Activated naive CD8-positive, alpha-beta T cell treated with anti-CD3 and anti-CD28 coated beads, Interleukin-2, amount 10 ng/mL, durations not matched to agents 7 days and 5 days (primary cell): ENCODE data around the gene LRRC45. TPM values are rescaled to one million over a fixed set of nuclear protein-coding genes. Genes with fewer than 3 reads are reported as not detected.

Source experiments
- ATAC-seq: fragments of 150-1000 bp; cut with Tn5 transposase; one replicate; pipeline ENCODE4 v1.10.0; 2021; ENCODE audit warnings: low read depth, moderate library complexity
- POLR2A ChIA-PET: fragments of 350-600 bp; sonication (Branson Sonifier 250); formaldehyde crosslinking; loops from one replicate; lab custom pipeline; 2021; ENCODE audit warnings: antibody characterized with exemption; lab: Charles Lee
- DNase-seq: peaks from one replicate; pipeline ENCODE4 v3.0.0; 2021
- H3K27ac Mint-ChIP-seq: one replicate; pipeline ENCODE4 v1.8.0; 2022; ENCODE audit warnings: mild to moderate bottlenecking, mixed read lengths
- H3K27me3 Mint-ChIP-seq: one replicate; pipeline ENCODE4 v1.8.0; 2022; ENCODE audit warnings: mild to moderate bottlenecking, moderate library complexity, mixed read lengths
- H3K36me3 Mint-ChIP-seq: one replicate; pipeline ENCODE4 v1.8.0; 2021; ENCODE audit warnings: mild to moderate bottlenecking, mixed read lengths
- H3K4me1 Mint-ChIP-seq: one replicate; pipeline ENCODE4 v1.8.0; 2021; ENCODE audit warnings: mixed read lengths
- H3K4me3 Mint-ChIP-seq: one replicate; pipeline ENCODE4 v1.8.0; 2022; ENCODE audit warnings: mild to moderate bottlenecking, moderate library complexity, mixed read lengths
- H3K9me3 Mint-ChIP-seq: one replicate; pipeline ENCODE4 v1.8.0; 2021; ENCODE audit warnings: mixed read lengths
- total RNA-seq, 2 experiments: library from RNA; stranded (reverse); gene quantifications; one replicate each; pipeline ENCODE4 v1.2.3, GENCODE V29; 2021

Gene LRRC45
- total RNA-seq, 2 experiments from 2014 or later = 41.6 to 45.1 TPM

GRCh38 chr17:82076018-82076784 lies 53.1 kb downstream of the LRRC45 start:
- no peak for ATAC-seq
- H3K9me3 Mint-ChIP-seq = no peaks in the 10 kb centered on the region
- no peaks in the 10 kb centered on the region for H3K4me1 Mint-ChIP-seq
- H3K27me3 Mint-ChIP-seq = peaks cover 6% of the 10 kb centered on the region
- H3K36me3 Mint-ChIP-seq = peaks cover 3% of the 10 kb centered on the region
- DNase-seq = no peak
- no peak overlapping the region for H3K4me3 Mint-ChIP-seq
- no peak overlapping the region for H3K27ac Mint-ChIP-seq
- POLR2A ChIA-PET = interaction anchor here (0.6 kb wide), 1 partner anchor 111 kb away, joined by 5 read pairs; no protein-coding TSS in a partner anchor

GRCh38 chr17:82076785-82077591 lies 53.9 kb downstream of the LRRC45 start:
- ATAC-seq (peak; percentile 18), DNase-seq (no peak)
- Mint-ChIP-seq H3K36me3 (peaks cover 3% of the 10 kb centered on the region), H3K4me3 (no peak overlapping the region), H3K27ac (no peak overlapping the region), H3K4me1 (no peaks in the 10 kb centered on the region), H3K27me3 (peaks cover 6% of the 10 kb centered on the region), H3K9me3 (no peaks in the 10 kb centered on the region)
- POLR2A ChIA-PET = interaction anchor here (0.6 kb wide), 1 partner anchor 110 kb away, joined by 5 read pairs; no protein-coding TSS in a partner anchor

- no peak overlapping the region for H3K27ac Mint-ChIP-seq
- peaks cover 6% of the 10 kb centered on the region for H3K27me3 Mint-ChIP-seq
- H3K4me3 Mint-ChIP-seq = no peak overlapping the region
- DNase-seq (no peak), ATAC-seq (no peak)
- H3K36me3 Mint-ChIP-seq = peaks cover 3% of the 10 kb centered on the region
- POLR2A ChIA-PET = no interaction called here
- H3K9me3 Mint-ChIP-seq = no peaks in the 10 kb centered on the region
- H3K4me1 Mint-ChIP-seq = no peaks in the 10 kb centered on the region
These were observed 54.7 kb downstream of the LRRC45 start for GRCh38 chr17:82077617-82078358.

GRCh38 chr17:82078433-82078832 lies 55.3 kb downstream of the LRRC45 start:
- no peak for DNase-seq
- H3K27ac Mint-ChIP-seq = no peak overlapping the region
- no peaks in the 10 kb centered on the region for H3K9me3 Mint-ChIP-seq
- H3K36me3 Mint-ChIP-seq = peaks cover 3% of the 10 kb centered on the region
- peaks cover 4% of the 10 kb centered on the region for H3K27me3 Mint-ChIP-seq
- ATAC-seq = no peak
- H3K4me1 Mint-ChIP-seq = no peaks in the 10 kb centered on the region
- no peak overlapping the region for H3K4me3 Mint-ChIP-seq
- POLR2A ChIA-PET = no interaction called here

GRCh38 chr17:82079001-82079677 lies 56.0 kb downstream of the LRRC45 start:
- Mint-ChIP-seq H3K4me1 (no peaks in the 10 kb centered on the region), H3K27me3 (peaks cover 1% of the 10 kb centered on the region), H3K27ac (no peak overlapping the region), H3K36me3 (peaks cover 3% of the 10 kb centered on the region), H3K4me3 (no peak overlapping the region), H3K9me3 (no peaks in the 10 kb centered on the region)
- ATAC-seq = no peak
- DNase-seq = no peak
- POLR2A ChIA-PET = no interaction called here

GRCh38 chr17:82080048-82080788 lies 57.1 kb downstream of the LRRC45 start:
- H3K9me3 Mint-ChIP-seq = no peaks in the 10 kb centered on the region
- no peak overlapping the region for H3K27ac Mint-ChIP-seq
- peaks cover 3% of the 10 kb centered on the region for H3K36me3 Mint-ChIP-seq
- H3K4me1 Mint-ChIP-seq = no peaks in the 10 kb centered on the region
- H3K4me3 Mint-ChIP-seq = no peak overlapping the region
- DNase-seq = no peak
- POLR2A ChIA-PET = interaction anchor here (0.9 kb wide), 1 partner anchor 14 kb away, joined by 3 read pairs; no protein-coding TSS in a partner anchor
- no peak for ATAC-seq
- peaks cover 1% of the 10 kb centered on the region for H3K27me3 Mint-ChIP-seq

Other genes with a start within 250 kb of the LRRC45 start
- gene GCGR, start 219.2 kb upstream of the LRRC45 start, total RNA-seq = not detected
- gene MCRIP1, start 190.0 kb upstream of the LRRC45 start, total RNA-seq = 10 to 100 TPM; 56.5 to 58.3 TPM
- gene PPP1R27, start 188.3 kb upstream of the LRRC45 start, total RNA-seq = not detected
- 100 to 1,000 TPM; 319 to 347 TPM for gene P4HB, start 162.8 kb upstream of the LRRC45 start, total RNA-seq
- 100 to 1,000 TPM; 538 to 539 TPM for gene ARHGDIA, start 152.0 kb upstream of the LRRC45 start, total RNA-seq
- 100 to 1,000 TPM; 135 to 152 TPM for gene ALYREF, start 131.7 kb upstream of the LRRC45 start, total RNA-seq
- gene ANAPC11, start 131.6 kb upstream of the LRRC45 start, total RNA-seq = 100 to 1,000 TPM; 102 to 106 TPM
- 1 to 10 TPM in 1 of 2 experiments, under 1 TPM in 1; 0.47 to 1.0 TPM for gene NPB, start 121.1 kb upstream of the LRRC45 start, total RNA-seq
- 10 to 100 TPM; 39.3 to 44.5 TPM for gene PCYT2, start 111.9 kb upstream of the LRRC45 start, total RNA-seq
- 10 to 100 TPM; 64.8 to 65.2 TPM for gene SIRT7, start 105.1 kb upstream of the LRRC45 start, total RNA-seq
- gene MAFG, start 95.6 kb upstream of the LRRC45 start, total RNA-seq = 10 to 100 TPM; 18.3 to 20.4 TPM
- gene PYCR1, start 86.0 kb upstream of the LRRC45 start, total RNA-seq = 10 to 100 TPM; 12.1 to 17.8 TPM
- gene MYADML2, start 76.1 kb upstream of the LRRC45 start, total RNA-seq = not detected
- under 1 TPM; 0.25 to 0.26 TPM for gene NOTUM, start 62.1 kb upstream of the LRRC45 start, total RNA-seq
- gene ASPSCR1, start 45.7 kb upstream of the LRRC45 start, total RNA-seq = 10 to 100 TPM; 34.4 to 35.1 TPM
- gene CENPX, start 427 bp upstream of the LRRC45 start, total RNA-seq = 10 to 100 TPM; 62.0 to 64.7 TPM
- 1 to 10 TPM; 6.7 to 7.6 TPM for gene RAC3, start 8.4 kb downstream of the LRRC45 start, total RNA-seq
- gene DCXR, start 14.4 kb downstream of the LRRC45 start, total RNA-seq = 100 to 1,000 TPM; 110 to 115 TPM
- gene RFNG, start 28.5 kb downstream of the LRRC45 start, total RNA-seq = 10 to 100 TPM; 28.7 to 28.8 TPM
- gene GPS1, start 28.6 kb downstream of the LRRC45 start, total RNA-seq = 10 to 100 TPM; 76.0 to 79.8 TPM
- gene DUS1L, start 42.5 kb downstream of the LRRC45 start, total RNA-seq = 100 to 1,000 TPM; 126 to 130 TPM
- gene FASN, start 74.9 kb downstream of the LRRC45 start, total RNA-seq = 100 to 1,000 TPM; 154 to 163 TPM
- 10 to 100 TPM; 79.5 to 81.7 TPM for gene CCDC57, start 189.5 kb downstream of the LRRC45 start, total RNA-seq
- gene SLC16A3, start 205.7 kb downstream of the LRRC45 start, total RNA-seq = 100 to 1,000 TPM; 195 to 211 TPM